HepG2 (cell line): ENCODE data around the gene PCGF3. TPM values are rescaled to one million over a fixed set of nuclear protein-coding genes. Genes with fewer than 3 reads are reported as not detected.
A peak's percentile ranks its signal among the peaks of the same experiment; 100 is the strongest.

ENCODE experiments used
- ATAC-seq: fragments of 200-7000 bp; cut with Tn5 transposase; 3 replicates; pipeline ENCODE4 v1.9.1; 2020; ENCODE audit warnings: mild to moderate bottlenecking, moderate library complexity
- BruUV-seq: library from RNA; stranded (reverse); fragments of 400-500 nt; replicated peaks from 2 replicates; lab custom pipeline; 2021; lab: Mats Ljungman, UMichigan
- CTCF ChIA-PET: fragments of 300-600 bp; formaldehyde crosslinking; extraction: SDS; loops from one replicate; lab custom pipeline; 2021; ENCODE audit warnings: low total read pairs, inconsistent platforms, low intra/inter-chr PET ratio; lab: Yijun Ruan, JAX
- POLR2A ChIA-PET: fragments of 350-600 bp; sonication (Branson Sonifier 250); formaldehyde crosslinking; loops from one replicate; lab custom pipeline; 2020; ENCODE audit warnings: antibody characterized with exemption, inconsistent platforms; lab: Yijun Ruan, JAX
- DNase-seq: peaks from one replicate; pipeline ENCODE4 v3.0.0-alpha.2; 2015; ENCODE audit warnings: low spot score
- FAIRE-seq: peaks from 3 replicates; lab custom pipeline; 2011; peaks lifted over from hg19 to GRCh38; lab: Jason Lieb, UNC
- H2AFZ ChIP-seq: one replicate; pipeline ENCODE4 v1.6.1; 2011; ENCODE audit warnings: low read length, inconsistent platforms
- H3K27ac ChIP-seq: fragments of 300-600 bp; 3 replicates; pipeline ENCODE4 v1.8.0; 2011; ENCODE audit warnings: mixed run types, mild to moderate bottlenecking, mixed read lengths, low read length, inconsistent platforms; ENCODE audit not compliant: insufficient read depth; ENCODE audit errors: extremely low read length
- H3K27me3 ChIP-seq, 2 experiments: fragments of 200-600 bp in 1 of 2; 2 replicates in 1 of 2; 3 replicates in 1 of 2; pipeline versions ENCODE4 v1.6.0 to v1.8.0; 2011; ENCODE audit warnings: low read length in 2 of 2, mild to moderate bottlenecking in 2 of 2, moderate library complexity in 2 of 2, inconsistent platforms in 1 of 2; ENCODE audit not compliant: insufficient read depth in 2 of 2, control insufficient read depth in 1 of 2
- H3K36me3 ChIP-seq, 2 experiments: fragments of 200-600 bp in 1 of 2; replicated peaks in 1 of 2; 2 replicates in 1 of 2; 3 replicates in 1 of 2; pipeline versions ENCODE4 v1.5.1 to v1.8.0; 2011; ENCODE audit warnings: low read length in 2 of 2, inconsistent platforms in 1 of 2; ENCODE audit not compliant: insufficient read depth in 2 of 2, control insufficient read depth in 1 of 2
- H3K4me1 ChIP-seq: 2 replicates; pipeline ENCODE4 v1.5.1; 2012; ENCODE audit warnings: low read length, inconsistent platforms; ENCODE audit not compliant: insufficient read depth
- H3K4me2 ChIP-seq: 2 replicates; pipeline ENCODE4 v1.6.0; 2011; ENCODE audit warnings: low read depth, low read length, inconsistent platforms
- H3K4me3 ChIP-seq, 3 experiments: fragments of 200-600 bp in 1 of 3; sonication (generic), shearing (Covaris generic) in 1 of 3; replicated peaks in 1 of 3; 2 replicates each; pipeline ENCODE4 v1.5.1; 2011 to 2016; ENCODE audit warnings: low read length in 3 of 3, inconsistent platforms in 2 of 3, low read depth in 2 of 3, mild to moderate bottlenecking in 2 of 3, control low read depth in 1 of 3, mixed read lengths in 1 of 3; ENCODE audit not compliant: insufficient read depth in 1 of 3
- H3K79me2 ChIP-seq: one replicate; pipeline ENCODE4 v1.6.1; 2011; ENCODE audit warnings: low read length, inconsistent platforms; ENCODE audit not compliant: insufficient read depth
- H3K9ac ChIP-seq: 2 replicates; pipeline ENCODE4 v1.6.0; 2011; ENCODE audit warnings: mild to moderate bottlenecking, low read depth, low read length, inconsistent platforms; ENCODE audit not compliant: insufficient read depth
- H3K9me3 ChIP-seq: 2 replicates; pipeline ENCODE4 v1.5.1; 2012; ENCODE audit warnings: mild to moderate bottlenecking, low read length
- H4K20me1 ChIP-seq: 2 replicates; pipeline ENCODE4 v1.6.0; 2011; ENCODE audit warnings: inconsistent platforms, mild to moderate bottlenecking, low read length, moderate library complexity; ENCODE audit not compliant: insufficient read depth
- HOMEZ ChIP-seq: IDR thresholded peaks from 2 replicates; pipeline ENCODE4 v1.6.1; 2016; ENCODE audit warnings: low read depth
- RBFOX2 ChIP-seq: fragments of 200-400 bp; formaldehyde crosslinking; IDR thresholded peaks from 2 replicates; pipeline ENCODE4 v1.6.1; 2017; ENCODE audit warnings: low read depth, mild to moderate bottlenecking, low read length
- SYNCRIP ChIP-seq: fragments of 200-400 bp; formaldehyde crosslinking; IDR thresholded peaks from 2 replicates; pipeline ENCODE4 v1.6.1; 2018; ENCODE audit warnings: mild to moderate bottlenecking, low read depth, low read length; ENCODE audit not compliant: insufficient read depth
- TEAD3 ChIP-seq: optimal IDR thresholded peaks from 2 replicates; pipeline ENCODE3; 2016; ENCODE audit warnings: borderline replicate concordance
- WGBS: methylation state at CpG from one replicate; pipeline ENCODE4 v1.1.6; 2017; ENCODE audit warnings: low lambda C conversion rate; 5-methylcytosine and 5-hydroxymethylcytosine counted together
- in situ Hi-C: cut with HindIII; loops from 2 replicates; pipeline ENCODE4 v1.10.0; 2017; ENCODE audit warnings: low pct_unique_long_range_greater_than_20kb; ENCODE audit not compliant: extremely low pct_ligation_motif_present
- intact Hi-C: fragments of 100-400 bp; cut with micrococcal nuclease; formaldehyde crosslinking; loops from one replicate; pipeline ENCODE4 v1.10.0; 2022; ENCODE audit not compliant: unreplicated experiment
- polyA plus RNA-seq, 8 experiments: library from polyadenylated mRNA; depleted of rRNA in 3 of 8; stranded (reverse) in 7 of 8; unstranded in 1 of 8; fragments of >200 nt; fragmentation: Illumina TruSeq in 4 of 8; extraction: Trizol in 4 of 8; gene quantifications; 2 replicates each; pipeline versions ENCODE4 v1.2.1 to v1.2.3, GENCODE V29; 2011 to 2016; ENCODE audit warnings: low read depth in 4 of 8, missing spikeins in 1 of 8, mixed read lengths in 1 of 8; ENCODE audit not compliant: insufficient read depth in 1 of 8
- total RNA-seq, 5 experiments: library from RNA; depleted of rRNA; stranded (reverse); fragments of >200 nt; fragmentation: Illumina TruSeq; extraction: Trizol; gene quantifications; 2 replicates each; pipeline ENCODE4 v1.2.3, GENCODE V29; 2016; ENCODE audit warnings: low read depth in 1 of 5
- TF ChIP-seq, protein P1 (sequence below): sonication (generic); formaldehyde crosslinking; IDR thresholded peaks from 2 replicates; pipeline ENCODE4 v1.5.0; 2020; ENCODE audit warnings: mild to moderate bottlenecking, missing genetic modification reagents

The PCGF3 gene
- total and polyA plus RNA-seq, 2 of the 13 experiments (the other 11 are each of a cell fraction or from before 2014, with no cell fraction given), result 28.6 to 66.2 TPM

DNA sequence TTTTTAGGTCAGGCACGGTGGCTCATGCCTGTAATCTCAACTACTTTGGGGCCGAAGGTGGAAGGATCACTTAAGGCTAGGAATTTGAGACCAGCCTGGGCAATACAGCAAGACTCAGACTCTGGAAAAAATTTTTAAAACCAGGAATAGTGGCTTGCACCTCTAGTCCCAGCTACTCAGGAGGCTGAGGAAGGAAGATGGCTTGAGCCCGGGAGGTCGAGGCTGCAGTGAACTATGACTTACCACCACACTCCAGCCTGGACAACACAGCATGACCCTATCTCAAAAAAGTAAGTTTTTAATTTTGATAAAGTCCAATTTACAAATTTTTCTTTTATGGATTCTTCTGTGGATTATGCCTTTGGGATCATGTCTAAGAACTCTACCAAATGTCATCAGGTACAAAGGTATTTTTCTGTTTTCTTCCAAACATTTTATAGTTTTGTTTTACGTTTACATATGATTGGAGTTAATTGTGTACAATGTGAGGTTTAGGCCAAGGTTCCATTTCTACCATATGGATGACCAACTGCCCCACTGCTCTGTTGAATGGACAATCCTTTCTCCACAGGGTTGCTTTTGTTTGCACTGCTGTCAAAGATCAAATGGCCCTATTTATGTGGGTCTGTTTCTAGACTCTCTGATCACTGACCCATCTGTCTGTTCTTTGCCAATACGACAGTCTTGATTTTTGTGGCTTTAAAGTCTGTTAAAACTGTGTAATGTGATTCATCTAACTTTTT is 72.1 kb downstream of the PCGF3 start (continued):
- TF ChIP-seq, protein P1, sequence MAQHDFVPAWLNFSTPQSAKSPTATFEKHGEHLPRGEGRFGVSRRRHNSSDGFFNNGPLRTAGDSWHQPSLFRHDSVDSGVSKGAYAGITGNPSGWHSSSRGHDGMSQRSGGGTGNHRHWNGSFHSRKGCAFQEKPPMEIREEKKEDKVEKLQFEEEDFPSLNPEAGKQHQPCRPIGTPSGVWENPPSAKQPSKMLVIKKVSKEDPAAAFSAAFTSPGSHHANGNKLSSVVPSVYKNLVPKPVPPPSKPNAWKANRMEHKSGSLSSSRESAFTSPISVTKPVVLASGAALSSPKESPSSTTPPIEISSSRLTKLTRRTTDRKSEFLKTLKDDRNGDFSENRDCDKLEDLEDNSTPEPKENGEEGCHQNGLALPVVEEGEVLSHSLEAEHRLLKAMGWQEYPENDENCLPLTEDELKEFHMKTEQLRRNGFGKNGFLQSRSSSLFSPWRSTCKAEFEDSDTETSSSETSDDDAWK (CRISPR knock-in tag), result no peak
- TF ChIP-seq HOMEZ (CRISPR knock-in tag), result peak; percentile 46; the same call in 1 of the 2 replicates

- DNase-seq, result no peak
- peaks cover 2 to 26% of the 10 kb centered on the region in 2 experiments; a peak in 3 of 5 replicates for H3K36me3 ChIP-seq
- in situ Hi-C loops (no loop called here), intact Hi-C loops (no loop called here)
- 75% methylated on average over 2 of the region's 2 CpGs for WGBS
- TF ChIP-seq RBFOX2 (peak; percentile 36; the same call in 1 of the 2 replicates), TEAD3 (CRISPR knock-in tag) (no peak), SYNCRIP (no peak)
- TF ChIP-seq, all 625 proteins: peak for 1
- H2AFZ ChIP-seq, result no peak overlapping the region
- H3K27me3 ChIP-seq, result no peaks in the 10 kb centered on the region; a peak in 1 of 5 replicates
- peak overlapping the region in 1 of 3 experiments; percentile 94; a peak in 2 of 6 replicates for H3K4me3 ChIP-seq
- ChIA-PET CTCF (no interaction called here), POLR2A (interaction anchor here (1.4 kb wide), 1 partner anchor 152 kb away, joined by 4 read pairs; the partner anchor contains the start of genes GAK and TMEM175)
- no peak for ATAC-seq
- peaks cover 57% of the 10 kb centered on the region for H3K79me2 ChIP-seq
- H4K20me1 ChIP-seq, result peaks cover 41% of the 10 kb centered on the region
- FAIRE-seq, result no peak
- H3K4me1 ChIP-seq, result peaks cover 62% of the 10 kb centered on the region
- H3K4me2 ChIP-seq, result peak overlapping the region; percentile 88
- H3K9me3 ChIP-seq, result no peaks in the 10 kb centered on the region
- peak overlapping the region; percentile 94 for H3K27ac ChIP-seq
- no TSS peak for BruUV-seq
- H3K9ac ChIP-seq, result peak overlapping the region; percentile 98
These were observed 73.9 kb downstream of the PCGF3 start for GRCh38 chr4:779555-779954.
